Upper lobe of right lung (tissue), 1 donor: ENCODE measurements around the gene NELL1. TPM values are rescaled to one million over a fixed set of nuclear protein-coding genes. Genes with fewer than 3 reads are reported as not detected.

Source experiments
- ATAC-seq: fragments of 200-7000 bp; cut with Tn5 transposase; one replicate; pipeline ENCODE4 v1.9.1; 2020; ENCODE audit warnings: mild to moderate bottlenecking, moderate library complexity
- DNase-seq: peaks from one replicate; pipeline ENCODE4 v3.0.0-alpha.2; 2020
- H3K27ac ChIP-seq: fragments of 200-600 bp; one replicate; pipeline ENCODE4 v1.8.0; 2022
- H3K27me3 ChIP-seq: fragments of 200-600 bp; one replicate; pipeline ENCODE4 v1.8.0; 2022; ENCODE audit warnings: mild to moderate bottlenecking
- H3K36me3 ChIP-seq: fragments of 200-600 bp; one replicate; pipeline ENCODE4 v1.8.0; 2022
- H3K4me1 ChIP-seq: fragments of 200-600 bp; one replicate; pipeline ENCODE4 v1.8.0; 2022
- H3K4me3 ChIP-seq: fragments of 200-600 bp; one replicate; pipeline ENCODE4 v1.8.0; 2022; ENCODE audit warnings: mild to moderate bottlenecking
- H3K9me3 ChIP-seq: fragments of 200-600 bp; one replicate; pipeline ENCODE4 v1.8.0; 2022
- CTCF ChIP-seq: fragments of 200-600 bp; IDR thresholded peaks from one replicate; pipeline ENCODE4 v1.8.0; 2022; ENCODE audit warnings: antibody characterized with exemption
- intact Hi-C: fragments of 100-400 bp; cut with DNase I; formaldehyde crosslinking; loops from one replicate; pipeline ENCODE4 v1.11.0; 2022
- total RNA-seq: library from RNA; stranded (reverse); fragmentation: NEBNext Ultra II Directional; extraction: Animal tissue kit (Norgen Biotek cat#: 25700); gene quantifications from one replicate; pipeline ENCODE4 v1.2.1, GENCODE V29; 2021
- donor health status: DM: no; HTN: yes; CAD: no; lungs with severe emphysema.

The NELL1 gene
- total RNA-seq, 1 donor from 2014 or later, result not detected

- no peak for ATAC-seq
- Histone ChIP-seq H3K27me3 (no peaks in the 10 kb centered on the region), H3K4me1 (no peaks in the 10 kb centered on the region), H3K9me3 (no peaks in the 10 kb centered on the region), H3K36me3 (no peaks in the 10 kb centered on the region), H3K4me3 (no peak overlapping the region), H3K27ac (no peak overlapping the region)
- no peak for DNase-seq
- no peak for TF ChIP-seq CTCF
- intact Hi-C loops, result no loop called here
Measured at GRCh38 chr11:21622566-21622965, 953.2 kb downstream of the NELL1 start.

- H3K27me3 ChIP-seq, result no peaks in the 10 kb centered on the region
- no peak for ATAC-seq
- no peaks in the 10 kb centered on the region for H3K36me3 ChIP-seq
- DNase-seq, result no peak
- no peak overlapping the region for H3K4me3 ChIP-seq
- H3K4me1 ChIP-seq, result no peaks in the 10 kb centered on the region
- no peak overlapping the region for H3K27ac ChIP-seq
- no peak for TF ChIP-seq CTCF
- H3K9me3 ChIP-seq, result no peaks in the 10 kb centered on the region
- intact Hi-C loops, result no loop called here
Measured at GRCh38 chr11:21622995-21623394, 953.6 kb downstream of the NELL1 start.

Other genes with a start within 250 kb of the NELL1 start
- gene SLC6A5, start 70.0 kb upstream of the NELL1 start, total RNA-seq, result not detected